ENCODE data around the gene SIK1.
"Not testable (repeated sequence)": the region's sequence is repeated elsewhere in the genome, so short reads cannot be mapped to it uniquely, and the experiment has no call there.

Gene SIK1

DNA sequence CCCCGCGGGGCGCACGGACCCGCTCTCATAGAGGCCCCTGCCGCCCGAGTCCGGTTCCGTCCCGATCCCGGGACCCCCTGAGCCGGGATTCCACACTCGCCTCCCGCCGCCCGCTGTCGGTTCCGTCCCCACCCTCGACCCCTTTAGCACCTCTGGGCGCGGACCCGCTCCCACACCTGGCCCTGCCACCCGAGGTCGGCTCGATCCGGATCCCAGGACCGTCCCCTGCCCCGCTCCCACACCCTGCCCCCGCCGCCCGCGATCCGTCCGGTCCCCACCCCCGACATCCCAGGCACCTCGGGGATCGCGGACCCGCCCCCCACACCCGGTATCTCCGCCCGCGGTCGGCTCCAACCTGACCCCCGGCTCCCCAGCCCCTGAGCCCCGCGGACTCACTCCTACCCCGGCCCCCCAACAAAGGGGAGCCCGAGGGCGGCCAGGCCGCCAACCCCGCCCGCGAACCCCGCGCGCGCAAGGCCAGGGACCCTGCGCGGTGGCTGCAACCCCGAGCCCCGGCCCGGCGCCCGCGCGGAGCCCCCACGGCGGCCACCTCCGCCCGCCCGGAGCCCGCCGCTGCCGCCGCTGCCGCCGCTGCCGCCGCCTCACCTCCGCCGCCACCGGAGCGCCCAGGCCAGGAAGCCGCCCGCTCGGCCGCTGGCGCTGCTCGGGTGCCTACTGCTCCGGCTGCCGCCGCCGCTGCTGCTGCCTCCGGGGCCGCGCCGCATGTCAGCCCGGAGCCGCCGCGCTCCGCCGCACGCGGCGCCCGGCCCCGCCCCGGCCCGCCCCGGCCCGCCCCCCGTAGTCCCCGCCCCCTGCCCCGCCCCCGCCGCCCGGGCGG, at the start of gene SIK1:
Gene SIK1 (minus strand): TSS at position 728 of the 838 bp plus-strand sequence. CDS start 953 bp downstream, outside the sequence.
- not testable (repeated sequence) for DNase-seq (ENCODE audit: low read depth)

- not testable (repeated sequence) for DNase-seq (ENCODE audit: low read depth)
These were observed 44.8 kb upstream of the SIK1 start for GRCh38 chr21:43471597-43472242.

DNA sequence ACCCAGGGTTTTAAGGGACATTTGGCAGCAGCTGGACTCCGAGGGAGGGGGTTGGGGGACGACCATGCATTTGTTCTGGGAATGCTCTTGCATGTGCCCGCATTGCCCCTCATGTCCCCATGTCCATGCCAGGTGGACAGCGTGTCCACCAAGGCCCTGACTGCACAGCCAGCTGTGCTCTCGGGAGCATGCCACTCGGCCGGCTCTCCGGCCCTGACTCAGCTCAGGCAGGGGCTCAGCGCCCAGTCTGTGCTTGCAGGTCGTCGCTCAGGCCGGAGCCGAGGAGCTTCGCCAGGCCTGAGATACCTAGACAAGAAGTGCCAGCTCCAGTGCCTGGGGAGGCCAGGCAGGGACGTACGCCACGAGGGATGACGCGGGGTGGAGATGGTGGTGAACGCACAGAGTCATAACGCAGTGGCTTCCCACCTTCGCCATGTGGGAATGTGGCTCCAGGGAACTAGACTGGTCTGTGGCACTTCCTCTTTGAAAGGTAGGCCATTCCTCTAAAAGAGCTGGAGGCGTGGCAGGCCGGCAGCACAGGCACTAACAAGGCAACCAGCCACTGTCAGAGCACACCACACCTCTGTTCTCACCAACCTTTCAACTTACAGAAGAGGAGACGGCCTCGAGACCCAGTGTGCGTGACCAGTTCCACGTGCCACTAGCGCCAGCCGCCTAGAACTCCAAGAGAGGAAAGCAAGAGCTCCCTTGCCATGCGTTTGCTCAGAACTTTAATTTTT, 43.0 kb upstream of the SIK1 start:
- DNase-seq (ENCODE audit: low read depth) = not testable (repeated sequence)

DNA sequence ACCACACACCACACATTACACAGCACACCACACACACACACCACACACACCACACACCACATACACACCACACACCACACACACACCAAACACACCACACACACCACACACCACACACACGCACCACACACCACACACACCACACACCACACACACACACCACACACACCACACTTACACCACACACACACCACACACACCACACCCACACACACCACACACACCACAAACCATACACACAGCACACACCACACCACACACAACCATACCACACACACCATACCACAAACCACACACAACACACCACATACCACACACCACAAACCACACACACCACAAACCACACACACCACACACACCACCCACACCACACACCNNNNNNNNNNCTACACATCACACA, 40.9 kb upstream of the SIK1 start:
- DNase-seq (ENCODE audit: low read depth) = no peak

- DNase-seq (ENCODE audit: low read depth) = not testable (repeated sequence)
These were observed 38.2 kb upstream of the SIK1 start for GRCh38 chr21:43465159-43465558.

GRCh38 chr21:43463498-43464261, 36.7 kb upstream of the SIK1 start:
- DNase-seq (ENCODE audit: low read depth) = not testable (repeated sequence)

DNA sequence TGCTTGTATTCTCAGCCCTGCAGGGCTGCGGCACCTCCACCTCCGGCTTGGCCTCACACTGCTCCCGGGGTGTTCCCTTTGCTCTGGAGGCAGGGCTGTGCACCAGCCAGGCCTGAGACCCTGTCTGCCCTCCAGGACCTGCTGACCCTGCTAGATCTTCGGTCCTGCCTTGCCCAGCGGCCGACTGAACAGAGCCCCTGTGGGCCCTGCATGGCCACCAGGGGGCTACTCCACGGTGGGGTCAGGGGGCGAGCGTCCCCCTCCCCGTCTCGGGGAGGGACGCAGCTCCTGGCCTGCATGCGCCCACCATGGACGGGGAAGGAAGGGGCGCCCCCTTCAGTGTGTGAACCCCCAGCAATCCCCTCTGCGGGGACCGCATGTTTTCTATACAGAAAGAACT, 36.0 kb upstream of the SIK1 start:
- not testable (repeated sequence) for DNase-seq (ENCODE audit: low read depth)

DNA sequence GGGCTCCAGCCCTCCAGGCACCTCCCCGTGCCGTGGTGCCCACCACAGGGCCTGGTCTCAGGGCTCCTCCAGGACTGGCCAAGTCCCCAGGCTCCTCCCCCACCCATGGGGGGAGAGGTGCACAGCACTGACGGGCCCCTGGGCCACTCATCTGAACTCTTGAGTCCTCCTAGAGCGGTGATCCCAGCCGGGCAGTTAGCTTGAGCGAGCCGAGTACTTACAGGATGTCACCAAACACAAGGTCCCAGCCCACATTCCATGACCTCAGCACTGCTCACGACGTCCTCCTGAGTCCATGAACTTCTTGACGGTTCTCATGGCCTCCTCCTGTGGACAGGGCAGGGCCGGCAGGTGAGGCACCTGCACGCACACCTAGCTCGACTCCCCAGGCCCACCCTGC, 33.5 kb upstream of the SIK1 start:
- DNase-seq (ENCODE audit: low read depth) = not testable (repeated sequence)

GRCh38 chr21:43458995-43459394, 32.1 kb upstream of the SIK1 start:
- DNase-seq (ENCODE audit: low read depth) = not testable (repeated sequence)

DNA sequence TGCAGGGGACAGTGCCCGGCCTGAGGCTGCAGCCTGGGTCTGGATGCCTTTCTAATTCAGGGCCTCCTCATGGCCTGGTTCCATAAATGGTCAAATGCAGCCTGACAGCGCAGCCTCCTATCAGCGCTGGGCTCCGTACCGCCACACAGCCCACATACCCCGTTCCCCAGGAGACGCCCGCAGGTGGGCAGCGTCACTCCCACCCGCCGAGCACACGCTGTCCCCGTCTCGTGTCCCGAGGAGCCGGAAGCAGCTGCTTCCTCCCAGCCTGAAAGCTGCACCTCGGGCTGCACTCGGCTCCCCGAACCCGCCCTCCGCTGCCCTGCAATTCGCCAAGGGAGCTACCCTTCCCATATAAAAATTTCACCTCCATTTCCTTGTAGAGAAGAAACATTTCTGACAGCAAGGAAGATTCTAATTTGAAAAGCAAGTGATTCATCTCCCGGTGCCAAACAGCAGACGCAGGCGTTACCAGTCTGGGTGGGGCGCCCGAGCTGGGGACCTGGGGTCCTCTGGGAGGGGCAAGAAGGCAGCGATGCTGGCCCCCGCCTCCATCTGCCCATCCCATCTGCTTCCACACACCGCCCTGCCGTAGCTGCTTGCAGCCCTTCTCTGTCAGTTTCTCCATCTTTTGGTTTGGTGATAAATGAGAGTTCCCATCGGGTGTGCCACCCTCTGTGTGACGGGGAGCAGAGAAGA, 29.8 kb upstream of the SIK1 start:
- DNase-seq (ENCODE audit: low read depth) = not testable (repeated sequence)

- not testable (repeated sequence) for DNase-seq (ENCODE audit: low read depth)
These were observed 28.8 kb upstream of the SIK1 start for GRCh38 chr21:43455717-43456116.

GRCh38 chr21:43454176-43454575, 27.2 kb upstream of the SIK1 start:
- not testable (repeated sequence) for DNase-seq (ENCODE audit: low read depth)

DNA sequence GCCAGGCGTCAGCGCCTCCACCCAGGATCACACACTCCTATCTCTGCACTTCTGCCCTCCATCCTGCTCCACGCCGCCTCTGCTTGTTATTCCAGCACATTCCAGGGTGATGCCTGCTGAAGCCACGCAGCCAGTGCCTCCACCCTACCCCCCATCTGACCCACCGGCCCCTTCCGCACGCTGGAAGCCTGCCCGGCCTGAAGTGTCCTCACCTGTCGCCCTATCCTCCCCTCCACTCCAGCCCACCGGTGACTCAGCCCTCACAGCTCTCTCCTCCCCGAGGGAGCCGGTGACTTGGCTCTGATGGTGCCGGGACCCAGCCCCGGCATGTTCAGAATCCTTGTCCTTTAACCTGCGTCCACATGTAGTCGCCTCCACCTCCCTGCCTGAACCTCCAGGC, 24.9 kb upstream of the SIK1 start:
- DNase-seq (ENCODE audit: low read depth) = not testable (repeated sequence)

- not testable (repeated sequence) for DNase-seq (ENCODE audit: low read depth)
These were observed 23.4 kb upstream of the SIK1 start for GRCh38 chr21:43450287-43450686.

DNA sequence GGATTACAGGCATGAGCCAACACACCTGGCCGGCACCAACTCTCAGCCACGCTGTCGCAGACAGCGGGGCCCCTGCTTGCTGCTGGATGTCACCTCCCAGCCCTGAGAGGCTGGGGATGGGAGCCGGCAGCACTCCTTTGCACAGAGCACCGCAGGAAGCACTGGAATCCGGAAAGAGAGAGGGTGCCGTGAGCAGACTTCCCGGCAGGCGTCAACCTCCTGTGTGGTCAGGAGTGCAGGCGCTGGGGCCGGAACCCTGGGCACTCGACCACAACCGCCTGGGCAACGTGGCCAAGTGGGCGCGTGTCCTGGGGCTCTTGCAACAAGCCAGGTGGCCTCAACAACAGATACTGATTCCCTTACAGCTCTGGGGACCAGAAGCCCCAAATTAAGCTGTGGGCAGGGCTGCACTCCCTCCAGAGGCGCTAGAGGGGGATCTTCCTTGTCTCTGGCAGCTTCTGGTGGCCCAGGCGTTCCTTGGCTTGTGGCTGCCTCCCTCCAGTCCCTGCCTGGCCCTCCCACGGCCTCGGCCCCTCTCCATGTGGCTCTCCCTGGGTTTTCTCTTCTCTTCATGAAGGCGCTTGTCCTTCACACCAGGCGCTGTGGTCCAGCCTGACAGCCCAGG, 20.5 kb upstream of the SIK1 start:
- DNase-seq (ENCODE audit: low read depth) = not testable (repeated sequence)

GRCh38 chr21:43446277-43446932, 19.5 kb upstream of the SIK1 start:
- DNase-seq (ENCODE audit: low read depth) = not testable (repeated sequence)

- DNase-seq (ENCODE audit: low read depth) = not testable (repeated sequence)
These were observed 17.6 kb upstream of the SIK1 start for GRCh38 chr21:43444524-43444923.

DNA sequence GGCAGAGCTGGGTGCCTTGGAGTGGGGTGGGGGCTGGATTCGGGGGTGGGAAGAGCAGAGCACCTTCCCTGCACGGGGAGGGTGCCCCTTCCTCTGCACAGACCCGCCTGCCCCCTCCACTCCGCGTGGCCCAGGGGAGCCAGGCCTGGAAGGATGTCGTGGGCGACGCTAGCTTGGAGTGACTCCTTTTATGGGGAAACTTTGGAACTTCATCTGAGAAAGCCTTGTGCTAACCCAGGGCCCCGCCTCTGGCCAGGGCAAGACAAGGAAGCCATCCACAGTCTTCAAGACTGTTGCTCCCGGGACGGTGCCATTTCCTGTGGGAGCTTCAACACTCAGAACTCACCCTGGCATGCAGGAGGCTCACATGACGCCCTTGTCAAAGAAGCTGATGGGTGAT, 15.6 kb upstream of the SIK1 start:
- not testable (repeated sequence) for DNase-seq (ENCODE audit: low read depth)

DNA sequence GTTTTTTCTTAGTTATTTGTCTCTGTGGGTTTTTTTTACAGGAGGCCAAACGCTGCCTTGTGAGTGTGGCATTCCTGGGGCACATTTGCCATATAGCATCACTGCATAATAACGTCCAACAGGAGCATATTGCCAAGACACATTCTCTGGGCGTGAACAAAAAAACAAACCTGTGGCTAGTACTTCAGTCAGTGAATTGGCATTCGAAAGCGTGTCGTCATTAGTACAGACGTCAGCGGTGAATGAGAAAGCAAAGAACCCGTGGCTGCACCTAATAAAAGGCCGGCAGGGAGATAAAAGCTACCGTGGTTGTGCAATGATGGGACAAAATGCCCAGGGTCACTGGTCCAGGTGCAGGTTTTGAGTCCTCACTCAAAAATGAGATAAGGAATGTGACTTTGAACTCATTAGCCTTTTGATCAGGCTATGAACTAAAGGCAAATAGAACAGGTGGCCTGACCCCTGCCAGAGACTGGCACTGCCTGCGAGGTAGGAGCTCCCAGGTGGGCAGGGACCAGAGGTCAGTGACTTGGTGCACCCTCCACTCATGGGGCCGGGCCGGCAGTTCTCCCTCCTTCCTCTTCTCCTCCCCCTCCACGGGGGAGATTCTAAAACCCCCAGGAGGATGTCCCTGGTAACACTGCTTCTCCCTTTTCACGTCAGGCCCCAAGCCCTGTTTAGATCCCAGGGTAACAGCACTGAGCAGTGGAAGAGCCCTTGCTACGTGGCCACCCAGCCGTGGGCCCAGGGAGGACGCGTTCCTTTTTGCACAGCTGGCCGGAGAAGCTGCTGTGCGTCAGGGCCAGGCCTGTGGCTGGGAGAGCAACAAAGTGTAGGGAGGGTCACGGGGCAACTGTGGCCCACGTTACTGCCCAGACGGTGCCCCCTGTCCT, 14.2 kb upstream of the SIK1 start:
- not testable (repeated sequence) for DNase-seq (ENCODE audit: low read depth)
